Trophoblast cell (in vitro differentiated cells and primary cell): ENCODE results near the gene MXRA7.

Experiments used
- DNase-seq, 2 donors: peaks; one replicate each; pipeline ENCODE4 v3.0.0-alpha.2; 2016
- H2AFZ ChIP-seq: 2 replicates; pipeline ENCODE4 v1.6.1; 2013; ENCODE audit warnings: low read length, moderate library complexity, mild to moderate bottlenecking; ENCODE audit not compliant: insufficient read depth, poor library complexity
- H2AK5ac ChIP-seq: 2 replicates; pipeline ENCODE4 v1.6.1; 2013; ENCODE audit warnings: mild to moderate bottlenecking, low read length
- H2BK120ac ChIP-seq: 2 replicates; pipeline ENCODE4 v1.6.1; 2013; ENCODE audit warnings: low read length, mild to moderate bottlenecking, moderate library complexity; ENCODE audit not compliant: insufficient read depth, poor library complexity
- H2BK12ac ChIP-seq: 2 replicates; pipeline ENCODE4 v1.6.1; 2013; ENCODE audit warnings: mild to moderate bottlenecking, low read length, moderate library complexity
- H2BK5ac ChIP-seq: 2 replicates; pipeline ENCODE4 v1.6.1; 2013; ENCODE audit warnings: low read length, low read depth, moderate library complexity, mild to moderate bottlenecking; ENCODE audit not compliant: poor library complexity
- H3K14ac ChIP-seq: 2 replicates; pipeline ENCODE4 v1.6.1; 2013; ENCODE audit warnings: mild to moderate bottlenecking, low read length
- H3K18ac ChIP-seq: 2 replicates; pipeline ENCODE4 v1.6.1; 2013; ENCODE audit warnings: mild to moderate bottlenecking, low read length
- H3K23ac ChIP-seq: 2 replicates; pipeline ENCODE4 v1.6.1; 2013; ENCODE audit warnings: low read length
- H3K27ac ChIP-seq: 2 replicates; pipeline ENCODE4 v1.5.1; 2013; ENCODE audit warnings: low read depth, mild to moderate bottlenecking, inconsistent platforms, low read length, moderate library complexity
- H3K27me3 ChIP-seq: 2 replicates; pipeline ENCODE4 v1.6.1; 2013; ENCODE audit warnings: inconsistent platforms, mild to moderate bottlenecking, low read length, moderate library complexity; ENCODE audit not compliant: insufficient read depth
- H3K36me3 ChIP-seq, 2 experiments: 1 replicate in 1 of 2; 2 replicates in 1 of 2; pipeline ENCODE4 v1.6.1; 2013; ENCODE audit warnings: low read length in 2 of 2, mild to moderate bottlenecking in 2 of 2, moderate library complexity in 1 of 2; ENCODE audit not compliant: insufficient read depth in 2 of 2, control insufficient read depth in 1 of 2
- H3K4ac ChIP-seq: 2 replicates; pipeline ENCODE4 v1.6.1; 2013; ENCODE audit warnings: low read depth, mild to moderate bottlenecking, low read length, moderate library complexity
- H3K4me1 ChIP-seq, 2 experiments: 1 replicate in 1 of 2; 2 replicates in 1 of 2; pipeline ENCODE4 v1.6.1; 2013; ENCODE audit warnings: low read length in 2 of 2, mild to moderate bottlenecking in 2 of 2, moderate library complexity in 1 of 2; ENCODE audit not compliant: insufficient read depth in 2 of 2, control insufficient read depth in 1 of 2
- H3K4me2 ChIP-seq: 2 replicates; pipeline ENCODE4 v1.6.1; 2013; ENCODE audit warnings: inconsistent platforms, mild to moderate bottlenecking, low read length, moderate library complexity
- H3K4me3 ChIP-seq: 2 replicates; pipeline ENCODE4 v1.5.1; 2013; ENCODE audit warnings: mild to moderate bottlenecking, low read depth, low read length, inconsistent platforms
- H3K79me1 ChIP-seq: one replicate; pipeline ENCODE4 v1.6.1; 2013; ENCODE audit warnings: low read length
- H3K79me2 ChIP-seq: 2 replicates; pipeline ENCODE4 v1.6.1; 2013; ENCODE audit warnings: low read length, mild to moderate bottlenecking; ENCODE audit not compliant: control insufficient read depth, insufficient read depth, poor library complexity
- H3K9ac ChIP-seq: 2 replicates; pipeline ENCODE4 v1.6.1; 2013; ENCODE audit warnings: mild to moderate bottlenecking, low read length
- H3K9me3 ChIP-seq: 2 replicates; pipeline ENCODE4 v1.6.1; 2013; ENCODE audit warnings: low read depth, mild to moderate bottlenecking, control low read depth, inconsistent platforms, low read length; ENCODE audit not compliant: insufficient read depth
- H4K12ac ChIP-seq: 2 replicates; pipeline ENCODE4 v1.6.1; 2013; ENCODE audit warnings: low read depth, mild to moderate bottlenecking, low read length, moderate library complexity
- H4K8ac ChIP-seq: 2 replicates; pipeline ENCODE4 v1.6.1; 2013; ENCODE audit warnings: low read depth, mild to moderate bottlenecking, low read length, moderate library complexity
- H4K91ac ChIP-seq: one replicate; pipeline ENCODE4 v1.6.1; 2013; ENCODE audit warnings: low read depth, mild to moderate bottlenecking, low read length, moderate library complexity
- WGBS: extraction: QIAGEN DNeasy Blood & Tissue Kit; methylation state at CpG from one replicate; pipeline ENCODE4 v1.1.7; 2013; ENCODE audit warnings: missing lambda C conversion rate; ENCODE audit not compliant: insufficient read length, insufficient coverage; ENCODE audit errors: extremely low coverage; 5-methylcytosine and 5-hydroxymethylcytosine counted together

Gene MXRA7

GRCh38 chr17:76721463-76721862, 10.7 kb upstream of the MXRA7 start:
- Histone ChIP-seq H2BK5ac (no peak overlapping the region), H3K9ac (no peak overlapping the region), H3K23ac (no peak overlapping the region), H3K79me2 (peaks cover 4% of the 10 kb centered on the region), H2AK5ac (no peak overlapping the region), H4K91ac (no peak overlapping the region), H2AFZ (no peak overlapping the region), H3K36me3 (peaks cover 53 to 66% of the 10 kb centered on the region in 2 experiments), H3K4ac (no peak overlapping the region), H4K12ac (no peak overlapping the region), H3K18ac (no peak overlapping the region), H4K8ac (no peak overlapping the region), H3K14ac (no peak overlapping the region), H2BK12ac (no peak overlapping the region), H3K4me2 (no peak overlapping the region), H3K27me3 (no peaks in the 10 kb centered on the region), H3K9me3 (no peaks in the 10 kb centered on the region), H3K4me3 (no peak overlapping the region), H3K4me1 (no peaks in the 10 kb centered on the region), H3K79me1 (peaks cover 6% of the 10 kb centered on the region), H2BK120ac (no peak overlapping the region), H3K27ac (no peak overlapping the region)
- no CpG with 5 or more reads among the region's 10 CpGs for WGBS
- no peak for DNase-seq

GRCh38 chr17:76720941-76721340, 10.2 kb upstream of the MXRA7 start:
- Histone ChIP-seq H3K79me2 (peaks cover 2% of the 10 kb centered on the region), H3K9me3 (no peaks in the 10 kb centered on the region), H3K9ac (no peak overlapping the region), H3K23ac (no peak overlapping the region), H2BK5ac (no peak overlapping the region), H3K14ac (no peak overlapping the region), H3K4me1 (no peaks in the 10 kb centered on the region), H2BK120ac (no peak overlapping the region), H3K27me3 (no peaks in the 10 kb centered on the region), H3K27ac (no peak overlapping the region), H3K36me3 (peaks cover 57 to 71% of the 10 kb centered on the region in 2 experiments), H2BK12ac (no peak overlapping the region), H4K91ac (no peak overlapping the region), H2AK5ac (no peak overlapping the region), H3K4me3 (no peak overlapping the region), H4K8ac (no peak overlapping the region), H3K18ac (no peak overlapping the region), H4K12ac (no peak overlapping the region), H3K4me2 (no peak overlapping the region), H3K4ac (no peak overlapping the region), H3K79me1 (peaks cover 1% of the 10 kb centered on the region), H2AFZ (no peak overlapping the region)
- DNase-seq, result no peak
- no CpG with 5 or more reads among the region's 9 CpGs for WGBS

GRCh38 chr17:76720211-76720610, 9.4 kb upstream of the MXRA7 start:
- no peaks in the 10 kb centered on the region for H3K79me1 ChIP-seq
- no peaks in the 10 kb centered on the region for H3K79me2 ChIP-seq
- H3K4me1 ChIP-seq, result no peaks in the 10 kb centered on the region
- no peak for DNase-seq
- H3K14ac ChIP-seq, result no peak overlapping the region
- no peak overlapping the region for H3K27ac ChIP-seq
- H3K9ac ChIP-seq, result no peak overlapping the region
- H2BK120ac ChIP-seq, result no peak overlapping the region
- no peaks in the 10 kb centered on the region for H3K27me3 ChIP-seq
- H4K12ac ChIP-seq, result no peak overlapping the region
- H3K4ac ChIP-seq, result no peak overlapping the region
- no peaks in the 10 kb centered on the region for H3K9me3 ChIP-seq
- WGBS, result no CpG with 5 or more reads among the region's 9 CpGs
- no peak overlapping the region for H3K23ac ChIP-seq
- H3K4me3 ChIP-seq, result no peak overlapping the region
- H4K8ac ChIP-seq, result no peak overlapping the region
- H2BK12ac ChIP-seq, result no peak overlapping the region
- no peak overlapping the region for H2AK5ac ChIP-seq
- H3K18ac ChIP-seq, result no peak overlapping the region
- H4K91ac ChIP-seq, result no peak overlapping the region
- peaks cover 58 to 78% of the 10 kb centered on the region in 2 experiments for H3K36me3 ChIP-seq
- no peak overlapping the region for H2AFZ ChIP-seq
- H2BK5ac ChIP-seq, result no peak overlapping the region
- no peak overlapping the region for H3K4me2 ChIP-seq

GRCh38 chr17:76718516-76718915, 7.8 kb upstream of the MXRA7 start:
- Histone ChIP-seq H2BK120ac (no peak overlapping the region), H3K27ac (no peak overlapping the region), H3K14ac (no peak overlapping the region), H3K79me2 (no peaks in the 10 kb centered on the region), H4K8ac (no peak overlapping the region), H3K4me1 (no peaks in the 10 kb centered on the region), H3K18ac (no peak overlapping the region), H2BK5ac (no peak overlapping the region), H3K4ac (no peak overlapping the region), H3K4me3 (no peak overlapping the region), H3K4me2 (no peak overlapping the region), H3K9me3 (no peaks in the 10 kb centered on the region), H2BK12ac (no peak overlapping the region), H3K27me3 (no peaks in the 10 kb centered on the region), H4K12ac (no peak overlapping the region), H3K79me1 (no peaks in the 10 kb centered on the region), H3K36me3 (peaks cover 50 to 71% of the 10 kb centered on the region in 2 experiments), H3K9ac (no peak overlapping the region), H3K23ac (no peak overlapping the region), H2AK5ac (no peak overlapping the region), H4K91ac (no peak overlapping the region), H2AFZ (no peak overlapping the region)
- no peak for DNase-seq
- WGBS, result no CpG with 5 or more reads among the region's 16 CpGs
